Memory B cell (primary cell): ENCODE results near the gene MOAP1.
"Not testable (repeated sequence)": the region's sequence is repeated elsewhere in the genome, so short reads cannot be mapped to it uniquely, and the experiment has no call there.

Experiments
- ATAC-seq: fragments of 150-1000 bp; cut with Tn5 transposase; 2 replicates; pipeline ENCODE4 v1.10.0; 2021; ENCODE audit warnings: low read depth, mild to moderate bottlenecking, moderate library complexity
- DNase-seq, 2 donors: peaks; one replicate each; pipeline ENCODE4 v3.0.0; 2022; ENCODE audit warnings: low spot score in 2 of 2
- H3K27ac Mint-ChIP-seq: one replicate; pipeline ENCODE4 v1.8.0; 2022; ENCODE audit warnings: mild to moderate bottlenecking, moderate library complexity, mixed read lengths
- H3K27me3 Mint-ChIP-seq: one replicate; pipeline ENCODE4 v1.8.0; 2022; ENCODE audit warnings: mixed read lengths
- H3K36me3 Mint-ChIP-seq: one replicate; pipeline ENCODE4 v1.8.0; 2022; ENCODE audit warnings: mild to moderate bottlenecking, mixed read lengths
- H3K4me1 Mint-ChIP-seq: one replicate; pipeline ENCODE4 v1.8.0; 2022; ENCODE audit warnings: mixed read lengths
- H3K4me3 Mint-ChIP-seq: one replicate; pipeline ENCODE4 v1.8.0; 2022; ENCODE audit warnings: mild to moderate bottlenecking, moderate library complexity, mixed read lengths
- H3K9me3 Mint-ChIP-seq: one replicate; pipeline ENCODE4 v1.8.0; 2022; ENCODE audit warnings: mixed read lengths

Gene MOAP1

GRCh38 chr14:93206793-93207467, 22.2 kb upstream of the MOAP1 start, which contains the start of the genes GON7 and UBR7:
Gene GON7 (minus strand): TSS chr14:93207065. CDS start chr14:93207037, 28 bp downstream.
Gene UBR7 (plus strand): TSS chr14:93207256. CDS start chr14:93207292, 36 bp downstream.
- peak; percentile 69 to 79 for DNase-seq
- H3K27ac Mint-ChIP-seq: peak within 1 kb of the TSS; percentile 90
- no peaks in the 10 kb centered on the region for H3K36me3 Mint-ChIP-seq
- H3K4me3 Mint-ChIP-seq: peak within 1 kb of the TSS; percentile 91
- H3K4me1 Mint-ChIP-seq: peaks cover 31% of the 10 kb centered on the region
- no peaks in the 10 kb centered on the region for H3K27me3 Mint-ChIP-seq
- ATAC-seq: peak; percentile 88
- no peaks in the 10 kb centered on the region for H3K9me3 Mint-ChIP-seq

GRCh38 chr14:93201155-93201704, 16.5 kb upstream of the MOAP1 start:
- H3K4me1 Mint-ChIP-seq: peaks cover 17% of the 10 kb centered on the region
- H3K4me3 Mint-ChIP-seq: no peak overlapping the region
- no peaks in the 10 kb centered on the region for H3K27me3 Mint-ChIP-seq
- no peak overlapping the region for H3K27ac Mint-ChIP-seq
- H3K9me3 Mint-ChIP-seq: no peaks in the 10 kb centered on the region
- no peaks in the 10 kb centered on the region for H3K36me3 Mint-ChIP-seq
- ATAC-seq (no peak), DNase-seq (no peak)

- no peaks in the 10 kb centered on the region for H3K9me3 Mint-ChIP-seq
- H3K4me1 Mint-ChIP-seq: peaks cover 10% of the 10 kb centered on the region
- ATAC-seq (no peak), DNase-seq (no peak)
- H3K27me3 Mint-ChIP-seq: no peaks in the 10 kb centered on the region
- no peak overlapping the region for H3K27ac Mint-ChIP-seq
- no peaks in the 10 kb centered on the region for H3K36me3 Mint-ChIP-seq
- H3K4me3 Mint-ChIP-seq: no peak overlapping the region
Observed at GRCh38 chr14:93200553-93200952, 15.9 kb upstream of the MOAP1 start.

DNA sequence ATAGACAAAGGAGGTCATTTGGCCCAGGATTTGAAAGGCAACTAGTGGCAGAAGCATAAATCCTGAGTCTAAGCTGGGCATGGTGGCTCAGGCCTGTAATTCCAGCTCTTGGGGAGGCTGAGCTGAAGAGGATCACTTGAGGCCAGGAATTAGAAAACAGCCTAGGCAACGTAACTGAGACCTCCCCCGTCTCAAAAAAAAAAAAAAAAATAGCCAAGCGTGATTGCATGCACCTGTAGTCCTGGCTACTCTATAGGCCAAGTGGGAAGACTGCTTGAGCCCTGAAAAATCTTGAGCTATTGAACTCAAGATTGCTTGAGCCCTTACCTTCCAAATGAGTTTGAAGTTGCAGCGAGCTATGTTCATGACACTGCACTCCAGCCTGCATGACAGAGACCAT, 14.3 kb upstream of the MOAP1 start:
- Mint-ChIP-seq H3K4me1 (peaks cover 2% of the 10 kb centered on the region), H3K27me3 (no peaks in the 10 kb centered on the region), H3K27ac (no peak overlapping the region), H3K36me3 (peaks cover 2% of the 10 kb centered on the region), H3K9me3 (no peaks in the 10 kb centered on the region), H3K4me3 (no peak overlapping the region)
- no peak for ATAC-seq
- DNase-seq: no peak

DNA sequence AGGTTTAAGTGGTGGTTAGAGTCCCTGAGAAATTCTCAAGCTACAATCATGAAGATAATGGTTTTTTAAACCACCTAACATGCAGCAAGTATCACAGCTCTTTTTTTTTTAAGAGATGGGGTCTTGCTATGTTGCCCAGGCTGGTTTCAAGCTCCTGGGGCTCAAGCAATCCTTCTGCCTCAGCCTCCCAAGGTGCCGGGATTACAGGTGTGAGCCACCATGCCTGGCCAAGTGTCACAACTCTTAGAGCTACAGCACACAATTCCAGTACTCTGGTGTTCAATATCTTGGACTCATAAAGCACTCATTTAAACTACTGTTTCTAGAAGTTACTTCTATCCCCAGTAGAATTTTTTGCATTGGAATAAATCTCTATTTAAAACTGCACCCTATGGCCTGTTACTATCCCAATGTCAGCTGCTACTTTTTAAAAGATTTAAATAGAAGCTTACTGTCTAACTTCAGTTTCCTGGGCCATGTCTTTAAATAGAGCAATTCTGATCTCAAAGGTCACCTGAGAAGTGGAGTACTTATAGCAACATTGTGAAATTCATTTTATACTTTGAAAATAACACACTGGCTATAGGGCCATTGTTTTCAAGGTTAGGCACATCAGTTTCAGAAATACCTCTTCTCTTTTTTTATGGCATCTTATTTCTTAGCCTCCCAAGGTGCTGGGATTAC, 10.8 kb upstream of the MOAP1 start:
- H3K27ac Mint-ChIP-seq: no peak overlapping the region
- no peaks in the 10 kb centered on the region for H3K9me3 Mint-ChIP-seq
- no peaks in the 10 kb centered on the region for H3K27me3 Mint-ChIP-seq
- H3K36me3 Mint-ChIP-seq: peaks cover 6% of the 10 kb centered on the region
- H3K4me1 Mint-ChIP-seq: peaks cover 2% of the 10 kb centered on the region
- DNase-seq (no peak), ATAC-seq (no peak)
- H3K4me3 Mint-ChIP-seq: no peak overlapping the region

GRCh38 chr14:93186956-93187355, 2.3 kb upstream of the MOAP1 start:
- no peak for ATAC-seq
- Mint-ChIP-seq H3K4me3 (no peak overlapping the region), H3K27ac (no peak overlapping the region)

GRCh38 chr14:93186466-93186865, 1.8 kb upstream of the MOAP1 start:
- Mint-ChIP-seq H3K36me3 (peaks cover 11% of the 10 kb centered on the region), H3K27me3 (no peaks in the 10 kb centered on the region), H3K27ac (no peak overlapping the region), H3K9me3 (no peaks in the 10 kb centered on the region), H3K4me1 (peaks cover 26% of the 10 kb centered on the region), H3K4me3 (peak overlapping the region; percentile 44)
- DNase-seq: no peak
- ATAC-seq: no peak

More at GRCh38 chr14:93186956-93187355, 2.3 kb upstream of the MOAP1 start:
- no peaks in the 10 kb centered on the region for H3K27me3 Mint-ChIP-seq
- no peaks in the 10 kb centered on the region for H3K9me3 Mint-ChIP-seq
- peaks cover 23% of the 10 kb centered on the region for H3K4me1 Mint-ChIP-seq
- peaks cover 7% of the 10 kb centered on the region for H3K36me3 Mint-ChIP-seq
- no peak for DNase-seq

DNA sequence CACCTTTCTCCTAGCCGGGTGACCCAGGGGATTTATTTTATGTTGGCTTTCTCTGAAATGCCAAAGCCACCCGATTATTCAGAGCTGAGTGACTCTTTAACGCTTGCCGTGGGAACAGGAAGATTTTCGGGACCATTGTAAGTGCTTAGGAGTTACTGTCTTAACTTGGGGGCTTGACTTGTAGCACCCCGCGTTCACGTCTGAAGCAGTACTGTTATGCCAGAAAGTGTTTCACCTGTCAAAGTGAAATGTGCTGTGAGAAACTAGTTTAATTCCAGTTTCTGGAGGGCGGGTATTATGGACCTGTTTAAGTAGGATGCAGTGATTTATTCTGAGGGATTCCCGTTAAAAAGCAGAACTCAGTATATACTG, 638 bp upstream of the MOAP1 start:
- H3K27me3 Mint-ChIP-seq: no peaks in the 10 kb centered on the region
- H3K9me3 Mint-ChIP-seq: no peaks in the 10 kb centered on the region
- peak overlapping the region; percentile 96 for H3K4me3 Mint-ChIP-seq
- H3K27ac Mint-ChIP-seq: peak overlapping the region; percentile 94
- H3K4me1 Mint-ChIP-seq: peaks cover 26% of the 10 kb centered on the region
- ATAC-seq: peak; percentile 1
- H3K36me3 Mint-ChIP-seq: peaks cover 9% of the 10 kb centered on the region
- DNase-seq: no peak

GRCh38 chr14:93183596-93184317, 940 bp downstream of the MOAP1 start:
- DNase-seq (no peak), ATAC-seq (no peak)
- peaks cover 26% of the 10 kb centered on the region for H3K4me1 Mint-ChIP-seq
- no peaks in the 10 kb centered on the region for H3K9me3 Mint-ChIP-seq
- no peaks in the 10 kb centered on the region for H3K27me3 Mint-ChIP-seq
- H3K4me3 Mint-ChIP-seq: peak overlapping the region; percentile 96
- H3K36me3 Mint-ChIP-seq: peaks cover 7% of the 10 kb centered on the region
- H3K27ac Mint-ChIP-seq: peak overlapping the region; percentile 94

GRCh38 chr14:93175492-93175891, 9.2 kb downstream of the MOAP1 start:
- H3K4me1 Mint-ChIP-seq: no peaks in the 10 kb centered on the region
- H3K36me3 Mint-ChIP-seq: no peaks in the 10 kb centered on the region
- ATAC-seq (no peak), DNase-seq (no peak)
- H3K9me3 Mint-ChIP-seq: no peaks in the 10 kb centered on the region
- no peaks in the 10 kb centered on the region for H3K27me3 Mint-ChIP-seq
- no peak overlapping the region for H3K27ac Mint-ChIP-seq
- H3K4me3 Mint-ChIP-seq: no peak overlapping the region

DNA sequence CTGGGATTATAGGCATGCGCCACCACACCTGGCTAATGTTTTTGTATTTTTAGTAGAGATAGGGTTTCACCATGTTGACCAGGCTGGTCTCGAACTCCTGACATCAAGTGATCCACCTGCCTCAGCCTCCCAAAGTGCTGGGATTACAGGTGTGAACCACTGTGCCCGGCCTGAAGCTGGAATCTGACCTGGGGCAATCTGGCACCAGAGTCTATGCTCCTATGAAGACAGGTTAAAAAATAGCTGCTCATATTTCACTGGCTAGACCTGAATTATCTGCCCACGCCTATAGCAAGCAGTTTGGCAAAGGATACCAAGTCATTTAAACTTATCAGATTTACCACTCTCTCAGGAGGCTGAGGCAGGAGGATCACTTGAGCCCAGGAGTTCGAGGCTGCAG, 10.0 kb downstream of the MOAP1 start:
- H3K4me1 Mint-ChIP-seq, ATAC-seq, DNase-seq, H3K4me3 Mint-ChIP-seq, H3K27ac Mint-ChIP-seq, H3K36me3 Mint-ChIP-seq, H3K27me3 Mint-ChIP-seq, H3K9me3 Mint-ChIP-seq: not testable (repeated sequence)

DNA sequence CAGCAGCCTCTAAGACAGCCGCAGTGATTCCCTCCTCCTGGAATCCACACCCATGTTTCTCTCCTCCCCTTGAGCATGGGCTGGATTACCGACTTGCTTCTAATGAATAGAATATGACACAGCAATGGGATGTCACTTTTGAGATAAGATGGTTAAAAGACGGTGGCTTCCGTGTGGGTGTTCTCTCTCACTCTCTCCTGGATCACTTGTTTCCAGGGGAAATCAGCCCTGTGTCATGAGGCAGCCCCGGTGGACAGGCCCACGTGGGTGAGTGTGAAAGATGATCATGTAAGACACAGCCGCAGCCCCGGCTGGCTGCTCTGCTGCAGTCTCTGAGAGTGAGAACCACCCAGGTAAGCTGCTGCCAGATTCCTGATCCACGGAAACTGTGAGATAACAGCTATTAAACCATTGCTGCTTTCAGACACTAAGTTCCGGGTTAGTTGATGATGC, 10.7 kb downstream of the MOAP1 start:
- ATAC-seq (no peak), DNase-seq (no peak)
- H3K27ac Mint-ChIP-seq: no peak overlapping the region
- no peaks in the 10 kb centered on the region for H3K36me3 Mint-ChIP-seq
- H3K4me3 Mint-ChIP-seq: no peak overlapping the region
- no peaks in the 10 kb centered on the region for H3K9me3 Mint-ChIP-seq
- no peaks in the 10 kb centered on the region for H3K4me1 Mint-ChIP-seq
- no peaks in the 10 kb centered on the region for H3K27me3 Mint-ChIP-seq

DNA sequence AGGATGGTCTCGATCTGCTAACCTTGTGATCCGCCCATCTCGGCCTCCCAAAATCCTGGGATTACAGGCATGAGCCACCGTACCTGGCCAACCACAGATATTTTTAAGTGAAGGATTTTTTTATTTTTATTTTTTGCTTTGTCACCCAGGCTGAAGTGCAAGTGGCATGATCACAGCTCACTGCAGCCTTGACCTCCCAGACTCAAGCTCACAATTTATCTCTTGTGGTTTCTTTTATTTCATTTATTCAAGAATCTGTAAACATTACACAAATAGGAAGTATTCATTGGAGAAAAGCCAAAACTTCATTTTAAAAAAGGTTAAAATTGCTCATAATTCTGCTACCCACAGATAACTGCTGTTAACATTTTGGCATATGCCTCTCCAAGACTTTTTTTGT, 13.3 kb downstream of the MOAP1 start:
- Mint-ChIP-seq H3K9me3 (no peaks in the 10 kb centered on the region), H3K4me1 (no peaks in the 10 kb centered on the region), H3K27ac (no peak overlapping the region), H3K36me3 (no peaks in the 10 kb centered on the region), H3K4me3 (no peak overlapping the region), H3K27me3 (no peaks in the 10 kb centered on the region)
- no peak for DNase-seq
- ATAC-seq: no peak

- H3K36me3 Mint-ChIP-seq, DNase-seq, ATAC-seq, H3K9me3 Mint-ChIP-seq, H3K27me3 Mint-ChIP-seq, H3K4me1 Mint-ChIP-seq, H3K4me3 Mint-ChIP-seq, H3K27ac Mint-ChIP-seq: not testable (repeated sequence)
Observed at GRCh38 chr14:93170141-93170540, 14.6 kb downstream of the MOAP1 start.
